ENCODE measurements around the gene NTN1. TPM values are rescaled to one million over a fixed set of nuclear protein-coding genes. Genes with fewer than 3 reads are reported as not detected.
A peak's percentile ranks its signal among the peaks of the same experiment; 100 is the strongest.

Gene NTN1
- polyA plus RNA-seq, 1 donor from 2014 or later = 16.2 TPM

GRCh38 chr17:9021992-9022572, 772 bp downstream of the NTN1 start:
- Histone ChIP-seq H3K79me2 (replicated peaks; ENCODE audit: insufficient read depth, low read length) (peaks cover 4% of the 10 kb centered on the region), H3K9ac (ENCODE audit: low read length) (peak overlapping the region; percentile 54), H2AFZ (ENCODE audit: low read depth, low read length) (no peak overlapping the region), H3K9me2 (ENCODE audit: insufficient read depth, low read length) (no peaks in the 10 kb centered on the region), H3K36me3 (ENCODE audit: insufficient read depth, low read length) (no peaks in the 10 kb centered on the region), H3K4me3 (ENCODE audit: low read length) (peak overlapping the region; percentile 86), H3K9me3 (ENCODE audit: low read length) (no peaks in the 10 kb centered on the region), H3F3A (ENCODE audit: insufficient read depth, low read length, poor library complexity, severe bottlenecking) (no peaks in the 10 kb centered on the region), H3K4me2 (ENCODE audit: low read length) (peak overlapping the region; percentile 59), H3K27ac (ENCODE audit: low read length) (no peak overlapping the region), H4K20me1 (ENCODE audit: insufficient read depth) (no peaks in the 10 kb centered on the region), H3K27me3 (ENCODE audit: insufficient read depth, low read depth, low read length) (peaks cover 57% of the 10 kb centered on the region)
- TF ChIP-seq MXI1 (conservative IDR thresholded peaks at IDR 0.05; ENCODE audit: poor library complexity, severe bottlenecking) (peak; percentile 43), SMC3 (conservative IDR thresholded peaks at IDR 0.05; ENCODE audit: poor library complexity) (peak; percentile 43), POLR2AphosphoS5 (IDR thresholded peaks at IDR 0.05) (no peak), RAD21 (conservative IDR thresholded peaks at IDR 0.05) (peak; percentile 29), REST (IDR thresholded peaks at IDR 0.05; ENCODE audit: borderline replicate concordance) (no peak), EP300 (conservative IDR thresholded peaks at IDR 0.05; ENCODE audit: poor library complexity, severe bottlenecking) (no peak), TAF1 (IDR thresholded peaks at IDR 0.05; ENCODE audit: low read depth) (no peak), CTCF (IDR thresholded peaks at IDR 0.05; ENCODE audit: poor library complexity, severe bottlenecking) (peak; percentile 15)

- Histone ChIP-seq H3K27ac (ENCODE audit: low read length) (no peak overlapping the region), H2AFZ (ENCODE audit: low read depth, low read length) (no peak overlapping the region)
These were observed 1.5 kb downstream of the NTN1 start for GRCh38 chr17:9022573-9023391.

More at GRCh38 chr17:9022573-9023391, 1.5 kb downstream of the NTN1 start:
- H3K79me2 ChIP-seq (replicated peaks; ENCODE audit: insufficient read depth, low read length) = peaks cover 4% of the 10 kb centered on the region
- H3K9ac ChIP-seq (ENCODE audit: low read length) = peak overlapping the region; percentile 54
- H3K27me3 ChIP-seq (ENCODE audit: insufficient read depth, low read depth, low read length) = peaks cover 57% of the 10 kb centered on the region
- TF ChIP-seq EZH2 (IDR thresholded peaks at IDR 0.05; ENCODE audit: borderline replicate concordance, insufficient read depth, low read length, poor library complexity, severe bottlenecking) = peak; percentile 74
- TF ChIP-seq TAF1 (IDR thresholded peaks at IDR 0.05; ENCODE audit: low read depth) = no peak
- peak; percentile 21 for TF ChIP-seq MXI1 (conservative IDR thresholded peaks at IDR 0.05; ENCODE audit: poor library complexity, severe bottlenecking)
- peak overlapping the region; percentile 59 for H3K4me2 ChIP-seq (ENCODE audit: low read length)
- H3K9me2 ChIP-seq (ENCODE audit: insufficient read depth, low read length) = no peaks in the 10 kb centered on the region
- H3F3A ChIP-seq (ENCODE audit: insufficient read depth, low read length, poor library complexity, severe bottlenecking) = no peaks in the 10 kb centered on the region
- H3K9me3 ChIP-seq (ENCODE audit: low read length) = no peaks in the 10 kb centered on the region
- H4K20me1 ChIP-seq (ENCODE audit: insufficient read depth) = no peaks in the 10 kb centered on the region
- no peaks in the 10 kb centered on the region for H3K36me3 ChIP-seq (ENCODE audit: insufficient read depth, low read length)
- peak overlapping the region; percentile 86 for H3K4me3 ChIP-seq (ENCODE audit: low read length)

Data from neural cell (in vitro differentiated cells).